SU-DHL-6 (cell line): ENCODE data around the gene CEP63.

ENCODE experiments used
- H2AFZ ChIP-seq: fragments of 200-600 bp; sonication (generic); 2 replicates; pipeline ENCODE4 v1.6.1; 2014; ENCODE audit warnings: low read depth, mild to moderate bottlenecking, moderate library complexity, mixed read lengths, antibody characterized with exemption, low read length; ENCODE audit not compliant: severe bottlenecking
- H3F3A ChIP-seq: fragments of 200-600 bp; shearing (Covaris generic); 2 replicates; pipeline ENCODE4 v1.6.0; 2016; ENCODE audit warnings: antibody characterized with exemption, mild to moderate bottlenecking; ENCODE audit not compliant: insufficient read depth
- H3K27ac ChIP-seq: fragments of 200-600 bp; sonication (generic); 2 replicates; pipeline ENCODE4 v1.5.1; 2016; ENCODE audit warnings: low read depth, mild to moderate bottlenecking, low read length, moderate library complexity, mixed read lengths
- H3K27me3 ChIP-seq: fragments of 200-600 bp; sonication (generic), shearing (Covaris generic); 2 replicates; pipeline ENCODE4 v1.6.0; 2014; ENCODE audit warnings: mild to moderate bottlenecking, low read length
- H3K36me3 ChIP-seq: fragments of 200-600 bp; sonication (generic); 2 replicates; pipeline ENCODE4 v1.6.1; 2014; ENCODE audit warnings: mild to moderate bottlenecking, low read length, mixed read lengths
- H3K4me2 ChIP-seq: fragments of 300-600, 200-600 bp; shearing (Covaris generic), sonication (generic); 2 replicates; pipeline ENCODE4 v1.6.0; 2014; ENCODE audit warnings: low read length, low read depth, mild to moderate bottlenecking; ENCODE audit not compliant: poor library complexity, severe bottlenecking
- H3K4me3 ChIP-seq: fragments of 200-600 bp; sonication (generic); 2 replicates; pipeline ENCODE4 v1.5.1; 2014; ENCODE audit warnings: antibody characterized with exemption, low read length, mild to moderate bottlenecking, mixed read lengths; ENCODE audit not compliant: insufficient read depth, poor library complexity, severe bottlenecking
- H3K79me2 ChIP-seq: fragments of 200-600 bp; sonication (generic); 2 replicates; pipeline ENCODE4 v1.6.1; 2014; ENCODE audit warnings: mild to moderate bottlenecking, low read length, moderate library complexity; ENCODE audit not compliant: insufficient read depth
- H3K9ac ChIP-seq: fragments of 200-600 bp; sonication (generic); 2 replicates; pipeline ENCODE4 v1.7.0; 2014; ENCODE audit warnings: mild to moderate bottlenecking, low read length
- H3K9me2 ChIP-seq: fragments of 200-600 bp; sonication (generic); replicated peaks from 2 replicates; pipeline ENCODE4 v1.6.1; 2014; ENCODE audit warnings: low read length; ENCODE audit not compliant: insufficient read depth
- H3K9me3 ChIP-seq: fragments of 200-600 bp; sonication (generic); 2 replicates; pipeline ENCODE4 v1.6.1; 2014; ENCODE audit warnings: low read length, mixed read lengths; ENCODE audit not compliant: insufficient read depth
- H4K20me1 ChIP-seq: fragments of 200-600 bp; sonication (generic); 2 replicates; pipeline ENCODE4 v1.6.1; 2014; ENCODE audit warnings: low read depth, mild to moderate bottlenecking, antibody characterized with exemption, low read length, moderate library complexity, mixed read lengths
- EZH2phosphoT487 ChIP-seq: fragments of 200-600 bp; sonication (generic), shearing (Covaris generic); conservative IDR thresholded peaks from 2 replicates; pipeline ENCODE4 v1.6.1; 2018; ENCODE audit warnings: mild to moderate bottlenecking, antibody characterized with exemption, low read length, moderate library complexity, mixed read lengths
- TF ChIP-seq, protein P1 (sequence below): fragments of 200-600 bp; sonication (generic); IDR thresholded peaks from one replicate; pipeline ENCODE4 v1.5.1; 2017; ENCODE audit warnings: antibody characterized with exemption, mild to moderate bottlenecking, low read length, moderate library complexity; ENCODE audit not compliant: insufficient read depth, poor library complexity, severe bottlenecking

CEP63 gene

DNA sequence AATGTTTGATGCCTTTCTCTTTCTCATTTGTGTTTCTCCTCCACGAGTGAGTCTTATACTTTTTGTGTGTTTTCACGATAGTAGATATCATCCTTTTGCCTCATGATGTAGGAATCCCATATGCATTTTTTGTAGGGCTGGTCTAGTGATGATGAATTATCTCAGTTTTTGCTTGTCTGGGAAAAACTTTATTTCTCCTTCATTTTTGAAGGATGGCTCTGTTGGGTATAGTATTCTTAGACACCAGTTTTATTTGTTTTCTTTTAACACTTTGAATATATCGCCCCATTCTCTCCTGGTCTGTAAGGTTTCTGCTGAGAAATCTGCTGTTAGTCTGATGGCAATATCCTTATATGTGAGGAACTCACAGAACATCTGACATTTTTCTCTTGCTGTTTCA lies 18.3 kb downstream of the CEP63 start:
- TF ChIP-seq, protein P1, sequence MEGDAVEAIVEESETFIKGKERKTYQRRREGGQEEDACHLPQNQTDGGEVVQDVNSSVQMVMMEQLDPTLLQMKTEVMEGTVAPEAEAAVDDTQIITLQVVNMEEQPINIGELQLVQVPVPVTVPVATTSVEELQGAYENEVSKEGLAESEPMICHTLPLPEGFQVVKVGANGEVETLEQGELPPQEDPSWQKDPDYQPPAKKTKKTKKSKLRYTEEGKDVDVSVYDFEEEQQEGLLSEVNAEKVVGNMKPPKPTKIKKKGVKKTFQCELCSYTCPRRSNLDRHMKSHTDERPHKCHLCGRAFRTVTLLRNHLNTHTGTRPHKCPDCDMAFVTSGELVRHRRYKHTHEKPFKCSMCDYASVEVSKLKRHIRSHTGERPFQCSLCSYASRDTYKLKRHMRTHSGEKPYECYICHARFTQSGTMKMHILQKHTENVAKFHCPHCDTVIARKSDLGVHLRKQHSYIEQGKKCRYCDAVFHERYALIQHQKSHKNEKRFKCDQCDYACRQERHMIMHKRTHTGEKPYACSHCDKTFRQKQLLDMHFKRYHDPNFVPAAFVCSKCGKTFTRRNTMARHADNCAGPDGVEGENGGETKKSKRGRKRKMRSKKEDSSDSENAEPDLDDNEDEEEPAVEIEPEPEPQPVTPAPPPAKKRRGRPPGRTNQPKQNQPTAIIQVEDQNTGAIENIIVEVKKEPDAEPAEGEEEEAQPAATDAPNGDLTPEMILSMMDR, result no peak
- TF ChIP-seq EZH2phosphoT487, result no peak
- H3F3A ChIP-seq, result no peaks in the 10 kb centered on the region
- no peaks in the 10 kb centered on the region for H3K9me3 ChIP-seq
- no peaks in the 10 kb centered on the region for H4K20me1 ChIP-seq
- no peaks in the 10 kb centered on the region for H3K9me2 ChIP-seq
- H3K9ac ChIP-seq, result no peak overlapping the region
- H3K4me2 ChIP-seq, result no peak overlapping the region
- H2AFZ ChIP-seq, result no peak overlapping the region
- H3K36me3 ChIP-seq, result peaks cover 29% of the 10 kb centered on the region
- H3K27ac ChIP-seq, result no peak overlapping the region
- peaks cover 67% of the 10 kb centered on the region for H3K79me2 ChIP-seq
- H3K4me3 ChIP-seq, result no peak overlapping the region
- H3K27me3 ChIP-seq, result no peaks in the 10 kb centered on the region

DNA sequence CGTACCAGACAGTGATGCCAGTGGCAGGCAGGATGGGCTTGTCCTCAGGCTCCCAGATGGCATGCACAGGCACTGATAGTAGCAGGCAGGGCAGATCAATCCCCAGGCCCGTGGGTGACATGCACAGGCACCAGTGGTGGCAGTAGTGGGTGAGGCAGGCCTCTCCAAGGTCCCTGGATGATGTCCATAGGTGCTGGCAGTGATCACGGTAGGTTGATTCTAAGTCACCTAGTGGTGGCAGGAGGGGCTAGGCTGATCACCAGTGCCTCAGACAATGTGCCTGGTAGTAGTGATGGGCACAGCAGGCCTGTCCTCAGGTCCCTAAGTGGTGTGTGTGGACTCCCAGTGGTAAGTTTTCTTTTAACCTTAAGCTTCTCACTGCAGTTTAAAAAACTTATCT lies 19.6 kb downstream of the CEP63 start:
- no peak for TF ChIP-seq EZH2phosphoT487
- TF ChIP-seq, protein P1, result no peak
- peaks cover 60% of the 10 kb centered on the region for H3K79me2 ChIP-seq

DNA sequence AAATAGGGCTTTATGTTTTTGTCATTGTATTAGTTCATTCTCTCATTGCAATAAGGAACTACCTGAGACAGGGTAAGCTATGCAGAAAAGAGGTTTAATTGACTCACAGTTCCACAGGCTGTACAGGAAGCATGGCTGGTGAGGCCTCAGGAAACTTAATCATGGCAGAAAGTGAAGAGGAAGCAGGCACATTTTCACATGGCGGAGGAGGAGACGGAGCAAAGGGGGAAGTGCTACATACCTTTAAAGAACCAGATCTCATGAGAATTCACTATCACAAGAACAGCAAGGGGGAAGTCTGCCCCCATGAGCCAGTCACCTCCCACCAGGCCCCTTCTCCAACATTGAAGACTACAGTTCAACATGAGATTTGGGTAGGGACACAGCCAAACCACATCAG lies 25.6 kb downstream of the CEP63 start:
- H3K79me2 ChIP-seq, result peaks cover under 1% of the 10 kb centered on the region; the same call in 1 of the 2 replicates
- H3K9me3 ChIP-seq, result no peaks in the 10 kb centered on the region
- H4K20me1 ChIP-seq, result no peaks in the 10 kb centered on the region
- H3K4me3 ChIP-seq, result no peak overlapping the region
- H3K27me3 ChIP-seq, result no peaks in the 10 kb centered on the region
- H3K36me3 ChIP-seq, result peaks cover 25% of the 10 kb centered on the region
- H3F3A ChIP-seq, result no peaks in the 10 kb centered on the region
- H3K27ac ChIP-seq, result no peak overlapping the region
- H3K9me2 ChIP-seq, result no peaks in the 10 kb centered on the region
- no peak overlapping the region for H3K4me2 ChIP-seq
- no peak overlapping the region for H3K9ac ChIP-seq
- no peak overlapping the region for H2AFZ ChIP-seq
- TF ChIP-seq EZH2phosphoT487, result no peak

More for the DNA sequence above, 19.6 kb downstream of the CEP63 start:
- no peak overlapping the region for H3K27ac ChIP-seq
- no peaks in the 10 kb centered on the region for H3F3A ChIP-seq
- no peak overlapping the region for H2AFZ ChIP-seq
- no peaks in the 10 kb centered on the region for H4K20me1 ChIP-seq
- H3K36me3 ChIP-seq, result peaks cover 31% of the 10 kb centered on the region
- no peak overlapping the region for H3K4me3 ChIP-seq
- H3K9ac ChIP-seq, result no peak overlapping the region
- no peaks in the 10 kb centered on the region for H3K9me3 ChIP-seq
- H3K4me2 ChIP-seq, result no peak overlapping the region
- H3K27me3 ChIP-seq, result no peaks in the 10 kb centered on the region
- H3K9me2 ChIP-seq, result no peaks in the 10 kb centered on the region

DNA sequence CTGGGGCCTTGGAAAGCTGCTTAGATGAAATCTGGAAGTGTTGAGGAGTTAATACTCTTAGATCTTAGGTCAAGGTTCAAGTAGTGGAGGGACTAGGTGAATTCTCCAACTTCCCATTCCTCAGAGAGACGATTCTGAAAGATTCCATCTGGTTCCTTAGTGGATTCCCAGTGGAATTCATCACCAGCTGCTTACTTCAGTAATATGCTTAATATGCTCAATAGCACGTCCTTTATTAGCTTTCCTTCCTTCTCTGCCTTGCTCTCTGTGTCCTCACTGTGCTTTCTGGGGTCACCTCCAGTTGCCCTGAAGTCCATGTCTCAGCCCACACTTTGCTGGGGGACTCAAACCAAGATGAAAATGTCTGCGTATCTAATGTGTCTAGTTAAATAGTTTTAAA lies 31.0 kb downstream of the CEP63 start:
- Histone ChIP-seq H3K27ac (no peak overlapping the region), H3K36me3 (peaks cover 24% of the 10 kb centered on the region), H3K79me2 (no peaks in the 10 kb centered on the region; the same call in 1 of the 2 replicates), H3K4me2 (no peak overlapping the region), H3F3A (no peaks in the 10 kb centered on the region), H3K9me2 (no peaks in the 10 kb centered on the region), H3K4me3 (no peak overlapping the region), H3K9ac (no peak overlapping the region), H2AFZ (no peak overlapping the region), H3K27me3 (no peaks in the 10 kb centered on the region), H3K9me3 (no peaks in the 10 kb centered on the region; the same call in 1 of the 2 replicates), H4K20me1 (no peaks in the 10 kb centered on the region)
- TF ChIP-seq, protein P1, result no peak
- no peak for TF ChIP-seq EZH2phosphoT487
